ENCODE measurements around the gene CPHXL2.

The CPHXL2 gene

DNA sequence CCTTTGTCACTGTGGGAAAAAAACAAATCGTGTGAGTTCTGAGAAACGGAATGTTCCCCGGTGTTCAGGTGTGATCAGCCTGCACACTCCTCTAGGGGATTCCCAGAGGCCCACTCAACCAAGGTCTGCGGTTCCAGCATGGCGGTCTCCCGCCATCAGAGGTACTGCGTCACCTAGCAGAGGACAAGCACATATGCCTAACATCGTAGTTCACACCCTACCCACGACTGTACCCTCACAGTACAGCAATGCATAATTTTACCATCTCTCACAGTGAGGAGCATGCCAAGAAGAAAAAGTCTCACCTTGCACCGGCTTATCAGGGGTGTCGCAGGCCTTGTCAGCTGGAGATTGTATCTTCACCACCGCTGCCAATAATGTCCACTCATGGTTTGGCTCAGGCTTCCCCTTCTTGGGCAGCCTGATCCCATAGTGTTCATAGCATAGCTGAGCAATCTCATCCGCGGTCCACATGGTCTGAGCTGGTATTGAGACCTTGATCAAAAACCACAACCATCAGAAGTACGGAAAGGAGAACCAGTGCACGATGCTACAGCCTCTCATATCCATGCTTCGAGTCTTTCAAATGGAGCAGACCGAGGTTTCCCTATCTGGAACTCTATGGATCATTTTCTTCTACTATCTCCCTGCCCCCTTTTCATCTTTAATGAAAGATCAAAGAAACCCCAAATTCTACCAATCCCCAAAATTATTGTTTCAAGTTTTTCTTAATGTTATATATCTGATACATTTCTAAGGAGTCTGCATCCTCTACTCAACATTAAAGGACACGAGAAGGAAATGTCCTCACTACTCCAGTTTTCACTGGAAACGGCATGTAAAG, 56.3 kb downstream of the CPHXL2 start:
- H3K4me3 ChIP-seq (ENCODE audit: low read length): no peak overlapping the region
- H3K9ac ChIP-seq (ENCODE audit: low read length): peak overlapping the region; percentile 50
- no peaks in the 10 kb centered on the region for H3K27me3 ChIP-seq (replicated peaks; ENCODE audit: control insufficient read depth, insufficient read depth, low read length)
- H3K36me3 ChIP-seq (ENCODE audit: control insufficient read depth, insufficient read depth, low read length, severe bottlenecking): peaks cover 45% of the 10 kb centered on the region
- DNase-seq (ENCODE audit: low read depth): no peak
- no peaks in the 10 kb centered on the region for H3K9me3 ChIP-seq (ENCODE audit: control insufficient read depth, low read length)
- H3K4me1 ChIP-seq (ENCODE audit: control insufficient read depth, insufficient read depth, low read length): peaks cover 27% of the 10 kb centered on the region

DNA sequence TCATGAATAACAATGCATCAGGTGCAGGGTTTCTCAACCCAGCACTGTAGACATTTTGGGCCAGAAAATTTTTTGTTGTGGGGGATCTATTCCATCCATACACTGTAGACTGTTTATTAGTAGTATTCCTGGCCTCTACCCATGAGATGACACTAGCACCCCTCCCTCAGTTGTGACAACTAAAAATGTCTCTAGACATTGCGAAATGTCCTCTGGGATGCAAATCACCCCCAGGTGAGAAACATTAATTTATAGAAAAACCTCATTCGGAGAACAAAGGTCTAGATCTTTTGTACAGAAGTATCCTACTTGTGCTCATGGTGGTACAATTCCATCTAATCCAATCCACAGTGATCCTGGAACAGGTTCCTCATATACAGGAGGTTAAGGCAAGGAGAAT, 58.0 kb downstream of the CPHXL2 start:
- DNase-seq (ENCODE audit: low read depth): no peak
- Histone ChIP-seq H3K9me3 (ENCODE audit: control insufficient read depth, low read length) (no peaks in the 10 kb centered on the region), H3K9ac (ENCODE audit: low read length) (no peak overlapping the region), H3K27me3 (replicated peaks; ENCODE audit: control insufficient read depth, insufficient read depth, low read length) (no peaks in the 10 kb centered on the region), H3K4me1 (ENCODE audit: control insufficient read depth, insufficient read depth, low read length) (peaks cover 31% of the 10 kb centered on the region), H3K36me3 (ENCODE audit: control insufficient read depth, insufficient read depth, low read length, severe bottlenecking) (peaks cover 47% of the 10 kb centered on the region), H3K4me3 (ENCODE audit: low read length) (no peak overlapping the region)

DNA sequence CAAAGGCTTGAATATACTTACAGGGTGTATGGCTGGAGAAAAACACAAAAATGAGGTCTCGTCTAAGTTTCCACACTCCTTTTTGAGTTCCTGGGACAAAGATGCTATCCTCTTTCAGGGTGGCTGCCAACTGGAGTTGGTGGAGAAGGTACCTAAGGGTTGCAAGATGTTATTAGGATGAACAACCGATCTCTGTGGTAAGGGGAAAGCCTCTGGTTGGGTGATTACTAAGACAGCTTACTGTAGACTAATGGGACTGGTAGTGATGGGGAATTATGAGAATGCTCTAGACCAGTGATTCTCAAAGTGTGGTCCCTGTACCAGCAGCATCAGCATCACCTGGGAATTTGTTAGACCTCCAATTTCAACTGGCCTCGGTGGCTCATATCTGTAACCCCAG, 59.7 kb downstream of the CPHXL2 start:
- Histone ChIP-seq H3K4me3 (ENCODE audit: low read length) (no peak overlapping the region), H3K36me3 (ENCODE audit: control insufficient read depth, insufficient read depth, low read length, severe bottlenecking) (peaks cover 54% of the 10 kb centered on the region), H3K4me1 (ENCODE audit: control insufficient read depth, insufficient read depth, low read length) (peaks cover 28% of the 10 kb centered on the region), H3K9me3 (ENCODE audit: control insufficient read depth, low read length) (no peaks in the 10 kb centered on the region), H3K27me3 (replicated peaks; ENCODE audit: control insufficient read depth, insufficient read depth, low read length) (no peaks in the 10 kb centered on the region), H3K9ac (ENCODE audit: low read length) (no peak overlapping the region)
- no peak for DNase-seq (ENCODE audit: low read depth)

DNA sequence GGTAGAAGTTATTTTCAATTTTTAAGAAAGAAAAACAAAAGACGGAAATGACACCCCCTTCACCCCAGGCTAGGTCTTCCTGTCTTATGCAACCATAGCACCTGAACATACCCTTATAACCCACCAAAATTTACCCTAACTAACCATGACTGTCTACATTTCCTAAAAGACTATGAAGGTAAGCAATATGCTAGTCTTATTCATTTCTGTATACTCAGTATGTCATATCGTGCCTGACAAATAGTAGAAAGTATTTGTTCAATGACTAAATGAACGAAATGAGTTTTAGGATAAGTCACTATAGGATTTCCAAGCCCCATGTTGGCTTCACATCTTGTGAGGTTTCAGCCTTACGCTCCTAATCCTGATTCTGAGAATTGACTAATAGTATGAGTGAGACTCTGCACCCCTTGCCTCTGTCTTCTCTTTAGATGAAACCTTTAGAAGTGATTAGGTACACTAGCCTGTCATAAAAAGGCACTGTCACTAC, 60.2 kb downstream of the CPHXL2 start:
- H3K27me3 ChIP-seq (replicated peaks; ENCODE audit: control insufficient read depth, insufficient read depth, low read length): no peaks in the 10 kb centered on the region
- no peak overlapping the region for H3K9ac ChIP-seq (ENCODE audit: low read length)
- H3K9me3 ChIP-seq (ENCODE audit: control insufficient read depth, low read length): no peaks in the 10 kb centered on the region
- peaks cover 58% of the 10 kb centered on the region for H3K36me3 ChIP-seq (ENCODE audit: control insufficient read depth, insufficient read depth, low read length, severe bottlenecking)
- H3K4me3 ChIP-seq (ENCODE audit: low read length): no peak overlapping the region
- no peak for DNase-seq (ENCODE audit: low read depth)
- peaks cover 22% of the 10 kb centered on the region for H3K4me1 ChIP-seq (ENCODE audit: control insufficient read depth, insufficient read depth, low read length)

DNA sequence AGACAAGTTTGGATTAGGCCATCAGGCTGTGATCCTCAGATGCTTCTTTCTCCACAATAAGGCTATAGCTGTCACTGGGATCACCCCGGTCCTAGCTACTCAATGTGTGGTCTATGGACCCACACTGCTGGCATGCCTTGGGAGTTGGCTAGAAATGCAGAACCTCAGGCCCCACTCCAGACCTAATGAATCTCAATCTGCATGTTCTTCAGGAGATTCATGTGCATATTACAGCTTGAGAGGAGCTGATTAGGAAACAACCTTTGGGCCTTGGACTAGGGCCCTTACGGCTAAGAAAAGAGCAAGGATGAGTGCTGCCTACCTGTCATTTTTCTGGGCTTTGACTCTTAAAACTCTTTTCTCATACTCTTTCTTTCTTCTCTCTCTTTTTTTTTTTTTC, 61.2 kb downstream of the CPHXL2 start:
- DNase-seq (ENCODE audit: low read depth): no peak
- H3K9me3 ChIP-seq (ENCODE audit: control insufficient read depth, low read length): no peaks in the 10 kb centered on the region
- peaks cover 13% of the 10 kb centered on the region for H3K4me1 ChIP-seq (ENCODE audit: control insufficient read depth, insufficient read depth, low read length)
- H3K4me3 ChIP-seq (ENCODE audit: low read length): no peak overlapping the region
- no peaks in the 10 kb centered on the region for H3K27me3 ChIP-seq (replicated peaks; ENCODE audit: control insufficient read depth, insufficient read depth, low read length)
- no peak overlapping the region for H3K9ac ChIP-seq (ENCODE audit: low read length)
- H3K36me3 ChIP-seq (ENCODE audit: control insufficient read depth, insufficient read depth, low read length, severe bottlenecking): peaks cover 67% of the 10 kb centered on the region

DNA sequence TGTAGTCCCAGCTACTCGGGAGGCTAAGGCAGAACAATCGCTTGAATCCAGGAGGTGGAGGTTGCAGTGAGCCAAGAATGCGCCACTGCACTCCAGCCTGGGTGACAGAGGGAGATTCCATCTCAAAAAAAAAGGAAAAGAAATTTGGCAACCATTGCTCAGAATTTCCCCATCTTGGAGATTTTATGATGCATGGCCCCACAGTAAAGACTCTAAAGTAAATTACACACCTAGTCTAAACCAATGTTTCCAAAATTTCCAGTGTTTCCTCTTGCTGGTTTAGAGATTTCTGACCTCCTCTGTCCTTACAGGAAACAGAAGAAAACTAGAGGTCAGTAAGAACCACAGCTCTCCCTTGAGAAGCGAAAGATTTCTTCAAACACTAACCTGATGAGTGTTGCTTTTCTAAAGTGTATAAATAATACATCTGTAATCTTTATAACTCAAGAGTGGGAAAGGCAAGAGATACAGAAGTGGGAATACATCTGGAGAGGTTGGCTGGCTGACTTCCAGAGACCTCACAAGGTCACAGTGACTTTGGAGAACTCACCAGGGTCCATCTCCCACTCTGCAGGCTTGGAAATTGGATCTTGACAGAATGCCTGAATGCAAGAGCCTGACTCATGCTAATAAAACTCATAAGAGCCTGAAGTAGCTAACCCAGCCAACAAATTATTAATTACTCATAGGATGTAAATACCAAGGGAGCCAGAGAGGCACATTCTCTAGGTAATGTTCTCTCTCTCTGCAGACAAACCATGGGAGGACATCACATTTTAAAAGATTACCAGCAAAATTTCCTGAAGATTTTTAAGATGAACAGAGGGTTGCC, 62.5 kb downstream of the CPHXL2 start:
- Histone ChIP-seq H3K36me3 (ENCODE audit: control insufficient read depth, insufficient read depth, low read length, severe bottlenecking) (peaks cover 64% of the 10 kb centered on the region), H3K4me1 (ENCODE audit: control insufficient read depth, insufficient read depth, low read length) (peaks cover 12% of the 10 kb centered on the region), H3K4me3 (ENCODE audit: low read length) (no peak overlapping the region), H3K9me3 (ENCODE audit: control insufficient read depth, low read length) (no peaks in the 10 kb centered on the region), H3K9ac (ENCODE audit: low read length) (no peak overlapping the region), H3K27me3 (replicated peaks; ENCODE audit: control insufficient read depth, insufficient read depth, low read length) (no peaks in the 10 kb centered on the region)
- no peak for DNase-seq (ENCODE audit: low read depth)

Measured in adipocyte (in vitro differentiated cells).